MCF 10A (cell line): Measurements from ENCODE around the gene ELL2. TPM values are rescaled to one million over a fixed set of nuclear protein-coding genes. Genes with fewer than 3 reads are reported as not detected.
A peak's percentile ranks its signal among the peaks of the same experiment; 100 is the strongest.
"Not testable (repeated sequence)": the region's sequence is repeated elsewhere in the genome, so short reads cannot be mapped to it uniquely, and the experiment has no call there.

ENCODE experiments used
- BruUV-seq: library from RNA; stranded (reverse); fragments of 400-500 nt; replicated peaks from 2 replicates; lab custom pipeline; 2021; lab: Mats Ljungman, UMichigan
- CTCF ChIA-PET: fragments of 300-600 bp; sonication (Branson Sonifier 250); formaldehyde crosslinking; extraction: SDS; loops from one replicate; lab custom pipeline; 2021; ENCODE audit warnings: antibody characterized with exemption, inconsistent platforms; lab: Yijun Ruan, JAX
- POLR2A ChIA-PET: fragments of 300-600, 350-650 bp; sonication (Branson Sonifier 250); formaldehyde crosslinking; extraction: SDS; loops from one replicate; lab custom pipeline; 2020; ENCODE audit warnings: antibody characterized with exemption, inconsistent platforms; lab: Yijun Ruan, JAX
- DNase-seq: peaks from one replicate; pipeline ENCODE4 v3.0.0-alpha.2; 2018; ENCODE audit not compliant: unreplicated experiment
- H3K27ac Mint-ChIP-seq: one replicate; pipeline ENCODE4 v1.8.0; 2022; ENCODE audit warnings: mild to moderate bottlenecking, low read depth, mixed read lengths; ENCODE audit not compliant: unreplicated experiment
- H3K27me3 Mint-ChIP-seq: one replicate; pipeline ENCODE4 v1.8.0; 2022; ENCODE audit warnings: mixed read lengths; ENCODE audit not compliant: insufficient read depth, unreplicated experiment
- H3K36me3 Mint-ChIP-seq: one replicate; pipeline ENCODE4 v1.8.0; 2022; ENCODE audit warnings: mild to moderate bottlenecking, moderate library complexity, mixed read lengths; ENCODE audit not compliant: insufficient read depth, unreplicated experiment
- H3K4me1 Mint-ChIP-seq: one replicate; pipeline ENCODE4 v1.8.0; 2022; ENCODE audit warnings: mixed read lengths; ENCODE audit not compliant: insufficient read depth, unreplicated experiment
- H3K4me3 Mint-ChIP-seq: one replicate; pipeline ENCODE4 v1.8.0; 2022; ENCODE audit warnings: mild to moderate bottlenecking, moderate library complexity, mixed read lengths; ENCODE audit not compliant: unreplicated experiment
- H3K9me3 Mint-ChIP-seq: one replicate; pipeline ENCODE4 v1.8.0; 2022; ENCODE audit warnings: mixed read lengths; ENCODE audit not compliant: unreplicated experiment
- intact Hi-C: fragments of 100-400 bp; cut with micrococcal nuclease; formaldehyde crosslinking; loops from 2 replicates; pipeline ENCODE4 v1.14.1; 2022
- total RNA-seq: library from RNA; stranded (reverse); gene quantifications from 2 replicates; pipeline ENCODE4 v1.2.3, GENCODE V29; 2022
- TF ChIP-seq, protein P1 (sequence below): fragments of 200-600 bp; IDR thresholded peaks from one replicate; pipeline ENCODE4 v1.8.0; 2022; ENCODE audit warnings: antibody characterized with exemption, mild to moderate bottlenecking; ENCODE audit not compliant: unreplicated experiment

Gene ELL2
- total RNA-seq, 1 experiment from 2014 or later: 147 TPM

DNA sequence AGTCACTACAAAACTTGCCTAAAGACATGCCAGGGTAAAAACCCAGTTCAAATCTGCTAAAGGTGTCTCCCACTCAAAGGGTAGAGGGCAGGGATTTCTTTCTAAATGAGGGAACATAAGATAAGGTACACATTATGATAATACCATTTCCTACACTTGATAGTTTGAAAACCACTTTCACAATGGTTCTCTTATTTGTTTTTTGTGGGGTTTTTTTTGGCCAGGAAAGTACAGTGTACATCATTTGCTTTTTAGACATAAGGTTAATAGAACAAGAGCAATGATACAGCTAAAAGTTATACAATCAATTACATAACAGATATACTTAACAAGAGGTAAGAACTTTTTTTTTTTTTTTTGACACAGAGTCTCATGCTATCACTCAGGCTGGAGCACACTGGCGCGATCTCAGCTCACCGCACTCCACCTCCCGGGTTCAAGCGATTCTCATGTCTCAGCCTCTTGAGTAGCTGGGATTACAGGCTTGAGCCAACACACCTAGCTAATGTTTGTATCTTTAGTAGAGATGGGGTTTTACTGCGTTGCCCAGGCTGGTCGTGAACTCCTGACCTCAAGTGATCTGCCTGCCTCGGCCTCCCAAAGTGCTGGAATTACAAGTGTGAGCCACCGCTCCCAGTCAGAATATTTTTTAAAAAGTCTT is 90.4 kb downstream of the ELL2 start:
- H3K27me3 Mint-ChIP-seq: no peaks in the 10 kb centered on the region
- peaks cover 6% of the 10 kb centered on the region for H3K36me3 Mint-ChIP-seq
- H3K9me3 Mint-ChIP-seq: no peaks in the 10 kb centered on the region
- BruUV-seq: no TSS peak
- intact Hi-C loops: no loop called here
- POLR2A ChIA-PET: interaction anchor here (0.5 to 3.0 kb wide), 3 partner anchors 11 to 923 kb away, joined by 3 to 11 read pairs (median 3); no protein-coding TSS in a partner anchor
- no peak for DNase-seq
- CTCF ChIA-PET: interaction anchor here (0.6 to 2.2 kb wide), 6 partner anchors 8 to 716 kb away, joined by 3 to 6 read pairs (median 4); no protein-coding TSS in a partner anchor
- H3K27ac Mint-ChIP-seq: no peak overlapping the region
- H3K4me3 Mint-ChIP-seq: no peak overlapping the region
- peaks cover 11% of the 10 kb centered on the region for H3K4me1 Mint-ChIP-seq
- TF ChIP-seq, protein P1, sequence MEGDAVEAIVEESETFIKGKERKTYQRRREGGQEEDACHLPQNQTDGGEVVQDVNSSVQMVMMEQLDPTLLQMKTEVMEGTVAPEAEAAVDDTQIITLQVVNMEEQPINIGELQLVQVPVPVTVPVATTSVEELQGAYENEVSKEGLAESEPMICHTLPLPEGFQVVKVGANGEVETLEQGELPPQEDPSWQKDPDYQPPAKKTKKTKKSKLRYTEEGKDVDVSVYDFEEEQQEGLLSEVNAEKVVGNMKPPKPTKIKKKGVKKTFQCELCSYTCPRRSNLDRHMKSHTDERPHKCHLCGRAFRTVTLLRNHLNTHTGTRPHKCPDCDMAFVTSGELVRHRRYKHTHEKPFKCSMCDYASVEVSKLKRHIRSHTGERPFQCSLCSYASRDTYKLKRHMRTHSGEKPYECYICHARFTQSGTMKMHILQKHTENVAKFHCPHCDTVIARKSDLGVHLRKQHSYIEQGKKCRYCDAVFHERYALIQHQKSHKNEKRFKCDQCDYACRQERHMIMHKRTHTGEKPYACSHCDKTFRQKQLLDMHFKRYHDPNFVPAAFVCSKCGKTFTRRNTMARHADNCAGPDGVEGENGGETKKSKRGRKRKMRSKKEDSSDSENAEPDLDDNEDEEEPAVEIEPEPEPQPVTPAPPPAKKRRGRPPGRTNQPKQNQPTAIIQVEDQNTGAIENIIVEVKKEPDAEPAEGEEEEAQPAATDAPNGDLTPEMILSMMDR: no peak

DNA sequence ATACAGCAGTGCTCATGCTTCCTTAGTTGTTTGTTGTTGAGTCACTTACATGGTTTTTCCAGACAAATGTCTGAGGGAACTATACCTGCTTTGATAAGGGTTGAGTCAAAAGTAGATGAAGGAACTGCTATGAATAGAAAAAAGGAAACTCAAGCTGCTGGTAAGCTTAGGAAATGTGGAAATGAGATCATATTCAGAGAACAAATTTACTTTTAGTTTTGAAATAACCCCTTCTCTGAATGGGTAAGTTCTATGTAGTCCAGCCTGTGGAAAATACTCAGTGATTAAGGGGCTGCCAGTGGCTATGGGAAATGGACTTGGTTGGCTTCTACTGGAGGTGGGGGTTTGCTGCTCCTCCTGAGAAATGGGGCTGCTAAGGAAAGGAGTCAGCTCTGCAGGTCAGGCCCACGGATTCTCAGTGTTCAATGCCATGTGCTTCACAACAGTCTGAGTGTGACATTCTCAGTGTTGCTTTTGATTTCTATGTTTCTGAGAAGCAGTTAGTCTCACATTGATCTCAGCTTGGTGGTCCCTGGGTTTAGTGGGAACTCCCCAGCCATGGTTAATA is 91.5 kb downstream of the ELL2 start:
- no TSS peak for BruUV-seq
- POLR2A ChIA-PET: interaction anchor here (3.0 kb wide), 1 partner anchor 10 kb away, joined by 11 read pairs; no protein-coding TSS in a partner anchor
- TF ChIP-seq, protein P1: no peak
- no peaks in the 10 kb centered on the region for H3K36me3 Mint-ChIP-seq
- no peaks in the 10 kb centered on the region for H3K27me3 Mint-ChIP-seq
- DNase-seq: no peak
- H3K9me3 Mint-ChIP-seq: no peaks in the 10 kb centered on the region
- peak overlapping the region; percentile 69 for H3K27ac Mint-ChIP-seq
- CTCF ChIA-PET: interaction anchor here (0.7 to 2.2 kb wide), 5 partner anchors 11 to 411 kb away, joined by 3 to 6 read pairs (median 4); no protein-coding TSS in a partner anchor
- peaks cover 12% of the 10 kb centered on the region for H3K4me1 Mint-ChIP-seq
- intact Hi-C loops: no loop called here
- H3K4me3 Mint-ChIP-seq: no peak overlapping the region

DNA sequence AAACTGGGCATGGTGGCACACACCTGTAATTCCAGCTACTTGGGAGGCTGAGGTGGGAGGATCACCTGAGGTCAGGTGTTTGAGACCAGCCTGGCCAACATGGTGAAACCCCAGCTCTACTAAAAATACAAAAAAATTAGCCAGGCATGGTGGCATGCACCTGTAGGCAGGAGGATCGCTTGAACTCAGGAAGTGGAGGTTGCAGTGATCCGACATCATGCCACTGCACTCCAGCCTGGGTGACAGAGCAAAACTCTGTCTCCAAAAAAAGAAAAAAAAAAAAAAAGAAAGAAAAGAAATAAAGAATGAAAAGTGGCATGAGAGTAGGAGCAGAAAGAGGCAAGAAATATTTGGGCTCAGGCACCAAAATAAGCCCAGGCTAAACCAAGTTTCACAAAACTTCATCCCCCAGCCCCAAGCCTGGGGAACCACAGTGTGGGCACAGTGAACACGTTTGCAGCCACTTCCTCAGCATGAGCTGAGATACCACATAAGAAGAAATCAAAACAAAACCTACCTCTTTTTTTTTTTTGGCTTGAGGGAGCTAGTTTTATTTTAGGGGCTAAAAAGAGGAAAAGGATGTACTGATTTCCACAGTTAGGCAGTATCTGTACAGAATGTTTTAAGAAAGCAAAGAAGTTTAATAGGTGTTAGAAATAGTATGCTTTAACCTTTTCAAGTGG is 92.3 kb downstream of the ELL2 start:
- CTCF ChIA-PET: interaction anchor here (0.6 to 1.4 kb wide), 6 partner anchors 10 to 468 kb away, joined by 3 to 6 read pairs (median 4); partner anchors contain the start of gene RFESD
- intact Hi-C loops: not testable (repeated sequence)

DNA sequence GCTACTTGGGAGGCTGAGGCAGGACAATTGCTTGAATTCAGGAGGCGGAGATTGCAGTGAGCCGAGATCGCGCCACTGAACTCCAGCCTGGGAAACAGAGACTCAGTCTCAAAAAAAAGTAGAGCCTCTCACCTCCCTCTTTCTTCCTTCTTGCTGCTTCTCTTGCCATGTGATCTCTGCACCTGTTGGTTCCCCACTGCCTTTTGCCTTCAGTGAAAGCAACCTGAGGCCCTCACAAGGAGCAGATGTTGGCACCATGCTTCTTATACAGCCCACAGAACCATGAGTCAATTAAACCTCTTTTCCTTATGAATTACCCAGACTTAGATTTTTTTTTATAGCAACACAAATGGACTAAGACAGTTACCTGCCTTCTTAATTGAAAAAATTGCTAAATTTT is 93.5 kb downstream of the ELL2 start:
- H3K4me1 Mint-ChIP-seq: peaks cover 29% of the 10 kb centered on the region
- POLR2A ChIA-PET: interaction anchor here (0.9 kb wide), 1 partner anchor 12 kb away, joined by 3 read pairs; no protein-coding TSS in a partner anchor

More for the DNA sequence above, 92.3 kb downstream of the ELL2 start:
- not testable (repeated sequence) for H3K36me3 Mint-ChIP-seq, BruUV-seq, H3K27me3 Mint-ChIP-seq, H3K9me3 Mint-ChIP-seq, DNase-seq, H3K4me3 Mint-ChIP-seq, H3K27ac Mint-ChIP-seq
- peaks cover 21% of the 10 kb centered on the region for H3K4me1 Mint-ChIP-seq
- POLR2A ChIA-PET: interaction anchor here (3.0 kb wide), 1 partner anchor 9 kb away, joined by 11 read pairs; no protein-coding TSS in a partner anchor

More for the DNA sequence above, 93.5 kb downstream of the ELL2 start:
- Mint-ChIP-seq H3K27ac (no peak overlapping the region), H3K36me3 (no peaks in the 10 kb centered on the region), H3K27me3 (no peaks in the 10 kb centered on the region), H3K9me3 (no peaks in the 10 kb centered on the region), H3K4me3 (no peak overlapping the region)
- no TSS peak for BruUV-seq
- CTCF ChIA-PET: interaction anchor here (0.7 to 1.4 kb wide), 3 partner anchors 11 to 212 kb away, joined by 3 to 6 read pairs (median 5); no protein-coding TSS in a partner anchor
- no peak for DNase-seq
- intact Hi-C loops: no loop called here
- TF ChIP-seq, protein P1: no peak
